ENCODE data around the gene DECR2. TPM values are rescaled to one million over a fixed set of nuclear protein-coding genes. Genes with fewer than 3 reads are reported as not detected.

Gene DECR2
- total and polyA plus RNA-seq, 10 of the 15 experiments (the other 5 are each of a cell fraction or from before 2014, with no cell fraction given): 0.53 to 20.3 (median 6.0) TPM

DNA sequence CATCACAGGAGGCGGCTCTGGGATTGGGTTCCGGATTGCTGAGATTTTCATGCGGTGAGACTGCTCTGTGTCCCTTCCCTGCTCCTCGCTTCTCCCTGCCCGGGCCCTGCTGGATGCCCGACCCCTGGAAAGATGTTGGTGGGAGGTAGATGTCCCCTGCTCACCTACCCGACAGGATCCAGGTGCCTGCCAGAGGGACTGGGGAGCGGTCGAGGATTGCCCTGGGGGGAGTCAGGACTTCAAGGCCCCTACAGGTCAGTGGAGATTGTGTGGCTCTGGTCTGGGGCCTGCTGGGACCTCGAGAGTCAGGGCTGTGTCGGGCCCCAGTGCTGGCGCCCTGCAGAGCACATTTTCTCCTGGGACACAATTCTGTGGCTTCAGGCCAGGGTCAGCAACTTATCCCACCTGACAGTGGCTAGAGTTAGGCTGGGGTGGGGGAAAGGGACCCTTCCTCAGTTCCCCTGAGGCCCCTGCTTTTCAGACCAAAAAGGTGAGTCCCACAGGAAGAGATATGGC is 3.3 kb downstream of the DECR2 start:
- ChIA-PET SMC1A (ENCODE audit: uncharacterized antibody, unreplicated experiment) (no interaction called here), RAD21 (ENCODE audit: unreplicated experiment) (no interaction called here), POLR2A (no interaction called here), CTCF (no interaction called here)
- peaks cover 4% of the 10 kb centered on the region; the same call in 1 of the 2 replicates for H3K4me1 ChIP-seq (ENCODE audit: control insufficient read depth, insufficient read depth, low read length)
- in situ Hi-C loops (cut with MboI): no loop called here
- no peak for DNase-seq (ENCODE audit: low read depth, low spot score)
- no peak for TF ChIP-seq CTCF (IDR thresholded peaks at IDR 0.05 in 2 of 3, conservative IDR thresholded peaks at IDR 0.05 in 1 of 3; ENCODE audit: control insufficient read depth in 2 of 3, extremely low read depth in 1 of 3, insufficient read depth in 1 of 3, low read depth in 3 of 3, low read length in 3 of 3)
- no peak for TF ChIP-seq KDM1A (IDR thresholded peaks at IDR 0.05; ENCODE audit: borderline replicate concordance)
- TF ChIP-seq DPF2 (IDR thresholded peaks at IDR 0.05): no peak
- no peak for TF ChIP-seq SIN3A (IDR thresholded peaks at IDR 0.05; ENCODE audit: low read depth, low read length)
- no peak for TF ChIP-seq TAF1 (IDR thresholded peaks at IDR 0.05; ENCODE audit: borderline replicate concordance, low read depth, low read length)
- TF ChIP-seq ATF7 (IDR thresholded peaks at IDR 0.05; ENCODE audit: low read depth): no peak
- no peak for TF ChIP-seq HDAC6 (IDR thresholded peaks at IDR 0.05; ENCODE audit: unreplicated experiment)
- no peak for TF ChIP-seq NR2C1 (IDR thresholded peaks at IDR 0.05)
- TF ChIP-seq, protein P1, sequence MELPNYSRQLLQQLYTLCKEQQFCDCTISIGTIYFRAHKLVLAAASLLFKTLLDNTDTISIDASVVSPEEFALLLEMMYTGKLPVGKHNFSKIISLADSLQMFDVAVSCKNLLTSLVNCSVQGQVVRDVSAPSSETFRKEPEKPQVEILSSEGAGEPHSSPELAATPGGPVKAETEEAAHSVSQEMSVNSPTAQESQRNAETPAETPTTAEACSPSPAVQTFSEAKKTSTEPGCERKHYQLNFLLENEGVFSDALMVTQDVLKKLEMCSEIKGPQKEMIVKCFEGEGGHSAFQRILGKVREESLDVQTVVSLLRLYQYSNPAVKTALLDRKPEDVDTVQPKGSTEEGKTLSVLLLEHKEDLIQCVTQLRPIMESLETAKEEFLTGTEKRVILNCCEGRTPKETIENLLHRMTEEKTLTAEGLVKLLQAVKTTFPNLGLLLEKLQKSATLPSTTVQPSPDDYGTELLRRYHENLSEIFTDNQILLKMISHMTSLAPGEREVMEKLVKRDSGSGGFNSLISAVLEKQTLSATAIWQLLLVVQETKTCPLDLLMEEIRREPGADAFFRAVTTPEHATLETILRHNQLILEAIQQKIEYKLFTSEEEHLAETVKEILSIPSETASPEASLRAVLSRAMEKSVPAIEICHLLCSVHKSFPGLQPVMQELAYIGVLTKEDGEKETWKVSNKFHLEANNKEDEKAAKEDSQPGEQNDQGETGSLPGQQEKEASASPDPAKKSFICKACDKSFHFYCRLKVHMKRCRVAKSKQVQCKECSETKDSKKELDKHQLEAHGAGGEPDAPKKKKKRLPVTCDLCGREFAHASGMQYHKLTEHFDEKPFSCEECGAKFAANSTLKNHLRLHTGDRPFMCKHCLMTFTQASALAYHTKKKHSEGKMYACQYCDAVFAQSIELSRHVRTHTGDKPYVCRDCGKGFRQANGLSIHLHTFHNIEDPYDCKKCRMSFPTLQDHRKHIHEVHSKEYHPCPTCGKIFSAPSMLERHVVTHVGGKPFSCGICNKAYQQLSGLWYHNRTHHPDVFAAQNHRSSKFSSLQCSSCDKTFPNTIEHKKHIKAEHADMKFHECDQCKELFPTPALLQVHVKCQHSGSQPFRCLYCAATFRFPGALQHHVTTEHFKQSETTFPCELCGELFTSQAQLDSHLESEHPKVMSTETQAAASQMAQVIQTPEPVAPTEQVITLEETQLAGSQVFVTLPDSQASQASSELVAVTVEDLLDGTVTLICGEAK (IDR thresholded peaks at IDR 0.05; ENCODE audit: borderline replicate concordance): no peak
- no peak for TF ChIP-seq SMARCA5 (IDR thresholded peaks at IDR 0.05)
- H3K9ac ChIP-seq (ENCODE audit: control insufficient read depth, insufficient read depth, low read length): no peak overlapping the region
- intact Hi-C loops (cut with micrococcal nuclease; ENCODE audit: unreplicated experiment): no loop called here
- H3K27me3 ChIP-seq (replicated peaks in 1 of 2; ENCODE audit: control insufficient read depth in 2 of 2, insufficient read depth in 2 of 2, low read length in 1 of 2): no peaks in the 10 kb centered on the region
- BruUV-seq (replicated peaks): no TSS peak
- WGBS (ENCODE audit: insufficient coverage, insufficient replicate concordance, low lambda C conversion rate, missing lambda C conversion rate): 96% methylated on average over 12 of the region's 12 CpGs
- no peaks in the 10 kb centered on the region for H3K9me3 ChIP-seq (replicated peaks; ENCODE audit: control insufficient read depth, insufficient read depth, low read length)
- no peak overlapping the region for H3K4me3 ChIP-seq
- no peak overlapping the region for H2AFZ ChIP-seq (ENCODE audit: control insufficient read depth, low read depth, low read length)
- no peak overlapping the region for H3K4me2 ChIP-seq (ENCODE audit: control insufficient read depth, insufficient read depth)
- no peaks in the 10 kb centered on the region for H3K36me3 ChIP-seq (ENCODE audit: control insufficient read depth in 2 of 2, insufficient read depth in 2 of 2, low read length in 1 of 2)
- FAIRE-seq: no peak
- H4K20me1 ChIP-seq (ENCODE audit: control insufficient read depth, insufficient read depth): no peaks in the 10 kb centered on the region
- H3K27ac ChIP-seq (ENCODE audit: control insufficient read depth, insufficient read depth): no peak overlapping the region
- no peaks in the 10 kb centered on the region for H3K79me2 ChIP-seq (ENCODE audit: control insufficient read depth, insufficient read depth, low read length)
- ATAC-seq: no peak

Data from GM12878 (cell line).